ENCODE measurements around the gene FXYD1. TPM values are rescaled to one million over a fixed set of nuclear protein-coding genes. Genes with fewer than 3 reads are reported as not detected.

The FXYD1 gene
- total RNA-seq, 1 experiment from 2014 or later, result not detected

DNA sequence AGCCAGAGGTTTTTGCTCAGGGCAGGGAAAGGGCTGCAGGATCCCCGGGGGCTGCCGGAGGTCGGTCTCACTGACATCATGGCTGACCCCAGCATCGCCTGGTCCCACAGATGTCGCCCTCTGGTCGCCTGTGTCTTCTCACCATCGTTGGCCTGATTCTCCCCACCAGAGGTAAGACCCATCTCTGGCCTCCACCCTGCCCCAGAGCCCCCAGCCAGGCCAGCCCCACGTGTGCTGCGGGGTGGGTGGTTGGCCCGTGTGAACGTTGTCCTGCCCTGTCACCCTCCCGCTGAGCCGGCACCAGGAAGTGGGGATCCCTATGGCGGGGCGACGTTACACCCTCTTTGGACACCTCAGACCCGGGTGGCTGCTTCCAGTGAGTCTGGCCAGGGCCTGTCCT, 16.8 kb downstream of the FXYD1 start:
- Histone ChIP-seq H3K4me3 (ENCODE audit: low read depth in 2 of 2, low read length in 2 of 2) (peak overlapping the region; percentile 71 to 83), H3K27me3 (ENCODE audit: control insufficient read depth, insufficient read depth, low read length) (no peaks in the 10 kb centered on the region), H3K27ac (ENCODE audit: low read length) (peak overlapping the region; percentile 72), H3K36me3 (ENCODE audit: control insufficient read depth, insufficient read depth, low read length) (peaks cover 3% of the 10 kb centered on the region; the same call in 1 of the 2 replicates), H3K9me3 (ENCODE audit: control insufficient read depth, insufficient read depth, low read depth, low read length) (no peaks in the 10 kb centered on the region), H3K4me1 (ENCODE audit: control insufficient read depth, insufficient read depth, low read length) (peaks cover 10% of the 10 kb centered on the region)
- ChIA-PET CTCF (no interaction called here), POLR2A (no interaction called here)
- no peak for ATAC-seq
- no peak for DNase-seq (ENCODE audit: low read depth, low spot score)
- BruUV-seq (replicated peaks), result no TSS peak
- intact Hi-C loops (cut with micrococcal nuclease; ENCODE audit: unreplicated experiment) (no loop called here), in situ Hi-C loops (cut with HindIII; ENCODE audit: low pct_unique_long_range_greater_than_20kb, low sequenced_read_pairs) (no loop called here)
- TF ChIP-seq, protein P1, sequence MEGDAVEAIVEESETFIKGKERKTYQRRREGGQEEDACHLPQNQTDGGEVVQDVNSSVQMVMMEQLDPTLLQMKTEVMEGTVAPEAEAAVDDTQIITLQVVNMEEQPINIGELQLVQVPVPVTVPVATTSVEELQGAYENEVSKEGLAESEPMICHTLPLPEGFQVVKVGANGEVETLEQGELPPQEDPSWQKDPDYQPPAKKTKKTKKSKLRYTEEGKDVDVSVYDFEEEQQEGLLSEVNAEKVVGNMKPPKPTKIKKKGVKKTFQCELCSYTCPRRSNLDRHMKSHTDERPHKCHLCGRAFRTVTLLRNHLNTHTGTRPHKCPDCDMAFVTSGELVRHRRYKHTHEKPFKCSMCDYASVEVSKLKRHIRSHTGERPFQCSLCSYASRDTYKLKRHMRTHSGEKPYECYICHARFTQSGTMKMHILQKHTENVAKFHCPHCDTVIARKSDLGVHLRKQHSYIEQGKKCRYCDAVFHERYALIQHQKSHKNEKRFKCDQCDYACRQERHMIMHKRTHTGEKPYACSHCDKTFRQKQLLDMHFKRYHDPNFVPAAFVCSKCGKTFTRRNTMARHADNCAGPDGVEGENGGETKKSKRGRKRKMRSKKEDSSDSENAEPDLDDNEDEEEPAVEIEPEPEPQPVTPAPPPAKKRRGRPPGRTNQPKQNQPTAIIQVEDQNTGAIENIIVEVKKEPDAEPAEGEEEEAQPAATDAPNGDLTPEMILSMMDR (IDR thresholded peaks at IDR 0.05), result no peak
- TF ChIP-seq TCF7L2 (IDR thresholded peaks at IDR 0.05; ENCODE audit: low read depth, low read length), result no peak
- TF ChIP-seq, protein P2, sequence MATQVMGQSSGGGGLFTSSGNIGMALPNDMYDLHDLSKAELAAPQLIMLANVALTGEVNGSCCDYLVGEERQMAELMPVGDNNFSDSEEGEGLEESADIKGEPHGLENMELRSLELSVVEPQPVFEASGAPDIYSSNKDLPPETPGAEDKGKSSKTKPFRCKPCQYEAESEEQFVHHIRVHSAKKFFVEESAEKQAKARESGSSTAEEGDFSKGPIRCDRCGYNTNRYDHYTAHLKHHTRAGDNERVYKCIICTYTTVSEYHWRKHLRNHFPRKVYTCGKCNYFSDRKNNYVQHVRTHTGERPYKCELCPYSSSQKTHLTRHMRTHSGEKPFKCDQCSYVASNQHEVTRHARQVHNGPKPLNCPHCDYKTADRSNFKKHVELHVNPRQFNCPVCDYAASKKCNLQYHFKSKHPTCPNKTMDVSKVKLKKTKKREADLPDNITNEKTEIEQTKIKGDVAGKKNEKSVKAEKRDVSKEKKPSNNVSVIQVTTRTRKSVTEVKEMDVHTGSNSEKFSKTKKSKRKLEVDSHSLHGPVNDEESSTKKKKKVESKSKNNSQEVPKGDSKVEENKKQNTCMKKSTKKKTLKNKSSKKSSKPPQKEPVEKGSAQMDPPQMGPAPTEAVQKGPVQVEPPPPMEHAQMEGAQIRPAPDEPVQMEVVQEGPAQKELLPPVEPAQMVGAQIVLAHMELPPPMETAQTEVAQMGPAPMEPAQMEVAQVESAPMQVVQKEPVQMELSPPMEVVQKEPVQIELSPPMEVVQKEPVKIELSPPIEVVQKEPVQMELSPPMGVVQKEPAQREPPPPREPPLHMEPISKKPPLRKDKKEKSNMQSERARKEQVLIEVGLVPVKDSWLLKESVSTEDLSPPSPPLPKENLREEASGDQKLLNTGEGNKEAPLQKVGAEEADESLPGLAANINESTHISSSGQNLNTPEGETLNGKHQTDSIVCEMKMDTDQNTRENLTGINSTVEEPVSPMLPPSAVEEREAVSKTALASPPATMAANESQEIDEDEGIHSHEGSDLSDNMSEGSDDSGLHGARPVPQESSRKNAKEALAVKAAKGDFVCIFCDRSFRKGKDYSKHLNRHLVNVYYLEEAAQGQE (IDR thresholded peaks at IDR 0.05; ENCODE audit: insufficient read depth in 1 of 2, low read depth in 2 of 2, low read length in 1 of 2), result no peak
- TF ChIP-seq POLR2AphosphoS5 (IDR thresholded peaks at IDR 0.05; ENCODE audit: low read depth, low read length), result no peak
- TF ChIP-seq SIN3A (IDR thresholded peaks at IDR 0.05; ENCODE audit: borderline replicate concordance, insufficient read depth, low read depth, low read length), result no peak

DNA sequence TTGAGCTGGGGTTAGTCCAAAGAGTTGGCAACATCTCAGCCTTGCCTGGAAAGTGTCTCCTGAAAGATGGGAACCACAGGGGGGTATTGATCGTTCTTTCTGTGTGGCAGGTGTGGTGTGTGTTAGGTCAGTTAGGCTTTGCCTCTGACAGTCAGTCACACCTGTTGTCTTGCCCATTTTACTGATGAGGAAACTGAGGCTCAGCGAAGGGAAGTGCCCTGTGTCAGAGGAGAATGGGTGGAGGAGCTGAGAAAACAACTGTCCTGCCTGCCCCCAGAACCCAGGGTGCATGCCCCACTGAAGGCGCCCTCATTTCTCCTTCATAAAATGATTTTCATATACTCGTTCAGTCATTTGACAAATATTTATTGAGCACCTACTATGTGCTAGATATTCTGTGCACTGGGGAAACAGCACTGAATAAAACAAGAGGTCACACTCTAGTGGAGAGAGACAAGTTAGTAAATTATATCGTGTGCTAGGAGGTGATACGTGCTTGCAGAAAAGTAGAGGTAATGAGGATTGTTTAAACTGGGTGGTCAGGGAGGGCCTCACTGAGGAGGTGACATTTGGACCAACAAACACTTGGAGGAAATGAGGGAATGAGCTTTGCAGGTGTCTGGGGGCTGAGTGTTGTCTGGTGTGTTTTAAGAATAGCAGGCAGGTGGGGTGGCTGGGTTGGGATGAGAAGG, 17.5 kb downstream of the FXYD1 start:
- Histone ChIP-seq H3K4me1 (ENCODE audit: control insufficient read depth, insufficient read depth, low read length) (peaks cover 10% of the 10 kb centered on the region), H3K27me3 (ENCODE audit: control insufficient read depth, insufficient read depth, low read length) (no peaks in the 10 kb centered on the region), H3K4me3 (ENCODE audit: low read depth in 2 of 2, low read length in 2 of 2) (peak overlapping the region in 1 of 2 experiments; percentile 83; a peak in 1 of 4 replicates), H3K27ac (ENCODE audit: low read length) (no peak overlapping the region), H3K36me3 (ENCODE audit: control insufficient read depth, insufficient read depth, low read length) (peaks cover 3% of the 10 kb centered on the region; the same call in 1 of the 2 replicates), H3K9me3 (ENCODE audit: control insufficient read depth, insufficient read depth, low read depth, low read length) (no peaks in the 10 kb centered on the region)
- BruUV-seq (replicated peaks), result no TSS peak
- ATAC-seq (no peak), DNase-seq (ENCODE audit: low read depth, low spot score) (no peak)
- CTCF ChIA-PET, result no interaction called here
- intact Hi-C loops (cut with micrococcal nuclease; ENCODE audit: unreplicated experiment) (no loop called here), in situ Hi-C loops (cut with HindIII; ENCODE audit: low pct_unique_long_range_greater_than_20kb, low sequenced_read_pairs) (no loop called here)
- POLR2A ChIA-PET, result no interaction called here
- TF ChIP-seq POLR2AphosphoS5 (IDR thresholded peaks at IDR 0.05; ENCODE audit: low read depth, low read length) (no peak), SIN3A (IDR thresholded peaks at IDR 0.05; ENCODE audit: borderline replicate concordance, insufficient read depth, low read depth, low read length) (no peak), TCF7L2 (IDR thresholded peaks at IDR 0.05; ENCODE audit: low read depth, low read length) (no peak)
- TF ChIP-seq, protein P2 (IDR thresholded peaks at IDR 0.05; ENCODE audit: insufficient read depth in 1 of 2, low read depth in 2 of 2, low read length in 1 of 2), result no peak
- TF ChIP-seq, protein P1 (IDR thresholded peaks at IDR 0.05), result no peak

Measured in Panc1 (cell line).